Kidney (tissue), 14 donors: ENCODE data around the gene KIF26B. TPM values are rescaled to one million over a fixed set of nuclear protein-coding genes. Genes with fewer than 3 reads are reported as not detected.
"Not testable (repeated sequence)": the region's sequence is repeated elsewhere in the genome, so short reads cannot be mapped to it uniquely, and the experiment has no call there.

Source experiments
- DNase-seq, 5 donors: peaks; one replicate each; pipeline ENCODE4 v3.0.0-alpha.2; 2013 to 2020
- FAIRE-seq: peaks from 2 replicates; lab custom pipeline; 2012; peaks lifted over from hg19 to GRCh38; lab: Jason Lieb, UNC
- H3K27ac ChIP-seq, 2 donors: one replicate each; pipeline ENCODE4 v1.7.0; 2013; ENCODE audit warnings: low read depth in 2 of 2, low read length in 2 of 2, inconsistent platforms in 1 of 2
- H3K27me3 ChIP-seq: one replicate; pipeline ENCODE4 v1.7.1; 2013; ENCODE audit warnings: low read length, inconsistent platforms; ENCODE audit not compliant: control insufficient read depth, insufficient read depth
- H3K36me3 ChIP-seq, 3 donors: one replicate each; pipeline versions ENCODE4 v1.7.0 to v1.7.1; 2013; ENCODE audit warnings: low read length in 3 of 3, control low read depth in 1 of 3, inconsistent platforms in 1 of 3; ENCODE audit not compliant: insufficient read depth in 3 of 3, control insufficient read depth in 2 of 3
- H3K4me1 ChIP-seq, 3 donors: one replicate each; pipeline versions ENCODE4 v1.7.0 to v1.7.1; 2013; ENCODE audit warnings: low read length in 3 of 3, inconsistent platforms in 1 of 3, low read depth in 1 of 3; ENCODE audit not compliant: control insufficient read depth in 2 of 3, insufficient read depth in 2 of 3
- H3K4me3 ChIP-seq, 3 donors: one replicate each; pipeline versions ENCODE4 v1.7.0 to v1.8.1; 2013; ENCODE audit warnings: low read length in 3 of 3, control low read depth in 1 of 3, inconsistent platforms in 1 of 3
- H3K9ac ChIP-seq, 3 donors: one replicate each; pipeline versions ENCODE4 v1.7.0 to v1.7.1; 2013; ENCODE audit warnings: low read length in 3 of 3, control low read depth in 1 of 3, inconsistent platforms in 1 of 3
- H3K9me3 ChIP-seq, 3 donors: one replicate each; pipeline versions ENCODE4 v1.7.0 to v1.7.1; 2013; ENCODE audit warnings: low read length in 3 of 3, control low read depth in 1 of 3, inconsistent platforms in 1 of 3; ENCODE audit not compliant: control insufficient read depth in 2 of 3, insufficient read depth in 1 of 3
- intact Hi-C: fragments of 100-400 bp; cut with DNase I; formaldehyde crosslinking; loops from one replicate; pipeline ENCODE4 v1.11.1; 2022
- polyA plus RNA-seq: library from polyadenylated mRNA; stranded (reverse); fragments of 350-450 nt; fragmentation: Illumina TruSeq; extraction: RNeasy Lipid Tissue Mini Kit (QIAGEN cat#74804); gene quantifications from one replicate; pipeline ENCODE4 v1.2.3, GENCODE V29; 2014; ENCODE audit warnings: low read depth, low replicate concordance; ENCODE audit not compliant: insufficient read depth
- total RNA-seq: library from RNA; stranded (reverse); fragmentation: NEBNext Ultra II Directional; extraction: Animal tissue kit (Norgen Biotek cat#: 25700); gene quantifications from one replicate; pipeline ENCODE4 v1.2.1, GENCODE V29; 2021
- TF ChIP-seq, protein P1 (sequence below): IDR thresholded peaks from 3 replicates; pipeline ENCODE4 v1.5.1; 2012; ENCODE audit warnings: mild to moderate bottlenecking, moderate library complexity, borderline replicate concordance; ENCODE audit not compliant: insufficient read depth; ENCODE audit errors: extremely low read depth
- donor health status: control.
- donor health status: control.
- donor health status: control.
- donor health status: control.
- donor health status: control.
- donor health status: DM: yes; HTN: yes; CAD: no.
- donor health status: Normal renal cell carcinoma (clear cell type).

The KIF26B gene
- total and polyA plus RNA-seq, 2 donors from 2014 or later, result 0.52 to 10.7 TPM

- intact Hi-C loops, result no loop called here
Observed at GRCh38 chr1:245671349-245671748, 516.6 kb downstream of the KIF26B start.

GRCh38 chr1:245671966-245672767 lies 517.4 kb downstream of the KIF26B start:
- Histone ChIP-seq H3K4me3 (no peak overlapping the region), H3K4me1 (no peaks in the 10 kb centered on the region), H3K27me3 (no peaks in the 10 kb centered on the region), H3K36me3 (no peaks in the 10 kb centered on the region), H3K9me3 (no peaks in the 10 kb centered on the region), H3K9ac (no peak overlapping the region), H3K27ac (no peak overlapping the region)
- FAIRE-seq (no peak), DNase-seq (no peak)
- intact Hi-C loops, result no loop called here
- TF ChIP-seq, protein P1, sequence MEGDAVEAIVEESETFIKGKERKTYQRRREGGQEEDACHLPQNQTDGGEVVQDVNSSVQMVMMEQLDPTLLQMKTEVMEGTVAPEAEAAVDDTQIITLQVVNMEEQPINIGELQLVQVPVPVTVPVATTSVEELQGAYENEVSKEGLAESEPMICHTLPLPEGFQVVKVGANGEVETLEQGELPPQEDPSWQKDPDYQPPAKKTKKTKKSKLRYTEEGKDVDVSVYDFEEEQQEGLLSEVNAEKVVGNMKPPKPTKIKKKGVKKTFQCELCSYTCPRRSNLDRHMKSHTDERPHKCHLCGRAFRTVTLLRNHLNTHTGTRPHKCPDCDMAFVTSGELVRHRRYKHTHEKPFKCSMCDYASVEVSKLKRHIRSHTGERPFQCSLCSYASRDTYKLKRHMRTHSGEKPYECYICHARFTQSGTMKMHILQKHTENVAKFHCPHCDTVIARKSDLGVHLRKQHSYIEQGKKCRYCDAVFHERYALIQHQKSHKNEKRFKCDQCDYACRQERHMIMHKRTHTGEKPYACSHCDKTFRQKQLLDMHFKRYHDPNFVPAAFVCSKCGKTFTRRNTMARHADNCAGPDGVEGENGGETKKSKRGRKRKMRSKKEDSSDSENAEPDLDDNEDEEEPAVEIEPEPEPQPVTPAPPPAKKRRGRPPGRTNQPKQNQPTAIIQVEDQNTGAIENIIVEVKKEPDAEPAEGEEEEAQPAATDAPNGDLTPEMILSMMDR, result no peak

More at GRCh38 chr1:245671349-245671748, 516.6 kb downstream of the KIF26B start:
- Histone ChIP-seq H3K4me3 (no peak overlapping the region), H3K4me1 (no peaks in the 10 kb centered on the region), H3K9me3 (no peaks in the 10 kb centered on the region), H3K27ac (no peak overlapping the region), H3K36me3 (no peaks in the 10 kb centered on the region), H3K27me3 (no peaks in the 10 kb centered on the region), H3K9ac (no peak overlapping the region)
- DNase-seq, result no peak
- FAIRE-seq, result no peak
- TF ChIP-seq, protein P1, result no peak

GRCh38 chr1:245672836-245673656 lies 518.3 kb downstream of the KIF26B start:
- H3K9me3 ChIP-seq, H3K4me1 ChIP-seq, H3K27me3 ChIP-seq, H3K4me3 ChIP-seq, intact Hi-C loops, FAIRE-seq, H3K9ac ChIP-seq, DNase-seq, H3K36me3 ChIP-seq, H3K27ac ChIP-seq: not testable (repeated sequence)

DNA sequence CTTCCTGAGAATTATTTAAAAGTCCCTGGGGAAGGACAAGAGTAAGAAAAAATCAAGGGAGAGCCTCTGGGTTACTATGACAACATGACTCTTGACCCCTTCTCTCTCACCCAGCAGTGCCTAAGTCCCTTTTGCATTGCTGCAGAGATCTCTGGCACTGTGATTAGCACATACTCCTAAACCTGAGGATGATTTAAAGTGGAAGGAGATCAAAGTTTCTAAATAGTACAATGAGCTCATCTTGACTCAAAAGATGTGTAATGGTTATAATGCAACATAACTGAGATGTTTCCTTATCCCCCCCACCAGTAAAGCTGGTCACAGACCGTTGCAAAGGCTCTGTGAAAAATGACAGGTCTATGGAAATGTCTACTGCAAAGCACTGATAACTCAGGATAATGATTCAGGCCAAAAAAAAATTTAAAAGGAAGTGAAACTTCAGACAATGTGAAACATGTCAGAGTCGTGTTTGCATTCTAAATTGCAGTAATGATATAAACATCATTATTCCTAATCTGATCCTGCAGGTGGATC lies 519.2 kb downstream of the KIF26B start:
- no peaks in the 10 kb centered on the region for H3K36me3 ChIP-seq
- TF ChIP-seq, protein P1, result no peak
- intact Hi-C loops, result no loop called here

More for the DNA sequence above, 519.2 kb downstream of the KIF26B start:
- peak in 2 of 5 donors; percentile 30 to 48 for DNase-seq
- no peak for FAIRE-seq
- Histone ChIP-seq H3K27ac (no peak overlapping the region), H3K9ac (no peak overlapping the region), H3K9me3 (no peaks in the 10 kb centered on the region), H3K4me3 (no peak overlapping the region), H3K27me3 (no peaks in the 10 kb centered on the region), H3K4me1 (no peaks in the 10 kb centered on the region)
